ENCODE measurements around the gene DPP7. TPM values are rescaled to one million over a fixed set of nuclear protein-coding genes. Genes with fewer than 3 reads are reported as not detected.

DPP7 gene
- total and polyA plus RNA-seq, 2 experiments from 2014 or later = 144 to 204 TPM

DNA sequence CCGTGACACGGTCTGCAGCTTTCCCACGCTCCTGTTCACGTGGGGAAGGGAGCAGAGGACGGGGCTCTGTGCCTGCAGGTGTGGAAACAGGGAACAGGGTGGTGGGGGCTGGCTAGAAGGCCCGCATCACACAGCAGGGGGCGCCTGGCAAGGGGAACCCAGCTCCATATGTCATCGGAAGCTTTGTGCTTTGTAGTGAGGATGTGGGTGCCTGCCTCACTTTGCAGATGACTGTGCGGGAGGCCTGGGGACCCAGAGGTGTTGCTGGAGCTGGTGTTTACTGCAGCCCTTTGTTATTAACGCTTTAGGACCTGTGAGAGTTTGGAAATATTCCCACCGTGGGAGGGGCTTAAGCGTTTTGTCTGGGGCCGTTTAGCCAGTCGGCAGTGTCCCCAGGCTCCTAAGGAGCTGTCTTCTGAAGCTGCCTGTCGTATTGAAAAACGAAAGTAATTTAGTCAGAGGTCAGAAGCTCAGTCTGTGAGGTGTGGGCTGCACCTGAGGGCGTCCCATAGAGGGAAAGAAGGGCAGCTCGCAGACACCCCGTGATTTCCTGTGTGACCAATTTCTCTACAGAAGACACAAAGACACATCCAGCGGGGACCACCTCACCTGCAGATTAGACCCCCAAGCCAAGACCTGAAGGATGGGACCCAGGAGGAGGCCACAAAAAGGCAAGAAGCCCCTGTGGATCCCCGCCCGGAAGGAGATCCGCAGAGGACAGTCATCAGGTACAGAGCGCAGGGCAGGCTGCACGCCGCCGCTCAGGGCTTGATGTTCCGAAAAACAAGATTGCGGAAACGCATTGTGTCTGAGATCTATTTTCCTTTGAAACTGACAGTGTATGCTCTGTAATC lies 18.6 kb downstream of the DPP7 start:
- TF ChIP-seq, protein P1, sequence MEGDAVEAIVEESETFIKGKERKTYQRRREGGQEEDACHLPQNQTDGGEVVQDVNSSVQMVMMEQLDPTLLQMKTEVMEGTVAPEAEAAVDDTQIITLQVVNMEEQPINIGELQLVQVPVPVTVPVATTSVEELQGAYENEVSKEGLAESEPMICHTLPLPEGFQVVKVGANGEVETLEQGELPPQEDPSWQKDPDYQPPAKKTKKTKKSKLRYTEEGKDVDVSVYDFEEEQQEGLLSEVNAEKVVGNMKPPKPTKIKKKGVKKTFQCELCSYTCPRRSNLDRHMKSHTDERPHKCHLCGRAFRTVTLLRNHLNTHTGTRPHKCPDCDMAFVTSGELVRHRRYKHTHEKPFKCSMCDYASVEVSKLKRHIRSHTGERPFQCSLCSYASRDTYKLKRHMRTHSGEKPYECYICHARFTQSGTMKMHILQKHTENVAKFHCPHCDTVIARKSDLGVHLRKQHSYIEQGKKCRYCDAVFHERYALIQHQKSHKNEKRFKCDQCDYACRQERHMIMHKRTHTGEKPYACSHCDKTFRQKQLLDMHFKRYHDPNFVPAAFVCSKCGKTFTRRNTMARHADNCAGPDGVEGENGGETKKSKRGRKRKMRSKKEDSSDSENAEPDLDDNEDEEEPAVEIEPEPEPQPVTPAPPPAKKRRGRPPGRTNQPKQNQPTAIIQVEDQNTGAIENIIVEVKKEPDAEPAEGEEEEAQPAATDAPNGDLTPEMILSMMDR (IDR thresholded peaks at IDR 0.05; ENCODE audit: low read depth, low read length) = peak; percentile 11
- DNase-seq (ENCODE audit: low read depth in 1 of 2, low spot score in 1 of 2) = no peak
- H3K9me3 ChIP-seq (ENCODE audit: low read depth) = no peaks in the 10 kb centered on the region
- H3K4me1 ChIP-seq (ENCODE audit: low read depth) = no peaks in the 10 kb centered on the region
- H3K4me3 ChIP-seq = no peak overlapping the region
- H3K36me3 ChIP-seq = peaks cover 12% of the 10 kb centered on the region
- H3K27ac ChIP-seq = no peak overlapping the region
- H3K27me3 ChIP-seq = no peaks in the 10 kb centered on the region

DNA sequence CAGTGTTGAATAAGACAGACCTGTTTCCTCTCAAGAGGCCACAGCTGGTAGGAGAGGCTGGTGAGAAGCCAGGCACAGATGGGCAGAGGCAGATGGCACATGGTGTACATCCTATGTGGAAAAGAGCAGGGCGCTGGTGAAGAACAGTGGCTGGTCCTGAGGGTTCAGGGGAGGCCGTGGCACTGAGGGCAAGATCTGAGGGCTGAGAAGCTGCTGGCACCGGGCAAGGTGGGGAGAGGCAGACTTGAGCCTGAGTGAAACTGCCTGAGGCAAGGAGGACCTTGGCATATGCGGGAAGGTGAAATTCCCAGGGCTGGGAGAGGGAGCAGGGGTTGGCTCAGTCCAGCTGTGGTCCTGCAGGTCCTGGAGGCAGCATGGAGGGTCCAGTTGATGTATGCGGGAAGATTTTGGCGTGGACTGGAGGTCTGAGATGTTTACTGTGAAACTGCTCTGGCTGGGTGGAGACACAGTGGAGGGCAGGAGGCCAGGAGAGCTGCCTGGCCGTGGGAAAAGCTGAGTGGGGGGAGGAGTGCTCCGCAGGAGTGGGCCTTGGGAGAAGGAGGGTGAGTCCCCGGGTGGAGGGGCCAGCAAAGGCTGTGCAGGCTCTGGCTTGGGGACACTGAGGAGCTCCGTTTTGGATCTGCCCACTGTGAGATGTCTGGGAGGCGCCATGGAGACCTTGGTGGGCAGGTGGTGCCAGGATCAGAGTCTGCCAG lies 25.1 kb downstream of the DPP7 start:
- no peak for DNase-seq (ENCODE audit: low read depth in 1 of 2, low spot score in 1 of 2)
- Histone ChIP-seq H3K27me3 (no peaks in the 10 kb centered on the region), H3K36me3 (peaks cover 3% of the 10 kb centered on the region), H3K4me1 (ENCODE audit: low read depth) (peaks cover 4% of the 10 kb centered on the region), H3K27ac (no peak overlapping the region), H3K4me3 (no peak overlapping the region), H3K9me3 (ENCODE audit: low read depth) (no peaks in the 10 kb centered on the region)
- TF ChIP-seq, protein P1 (IDR thresholded peaks at IDR 0.05; ENCODE audit: low read depth, low read length) = no peak

DNA sequence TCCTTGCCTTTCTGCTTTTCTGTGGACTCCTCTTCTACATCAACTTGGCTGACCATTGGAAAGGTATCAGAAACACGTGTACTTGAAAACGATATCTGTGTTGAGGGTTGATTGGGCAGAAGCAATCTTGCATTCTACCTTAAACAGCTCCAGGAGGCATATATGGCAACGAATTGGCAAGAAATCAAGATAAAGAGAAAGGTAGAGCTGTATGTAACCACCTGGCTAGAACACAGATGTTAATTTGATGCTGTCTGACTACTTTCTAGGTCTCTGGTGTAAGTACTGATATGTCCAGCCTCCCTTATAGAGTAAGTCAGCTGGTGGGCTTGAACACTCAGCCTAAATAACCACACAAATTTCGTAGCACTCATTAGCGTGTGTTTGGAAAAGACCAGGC lies 26.4 kb downstream of the DPP7 start:
- no peak overlapping the region for H3K27ac ChIP-seq
- H3K4me1 ChIP-seq (ENCODE audit: low read depth) = peaks cover 4% of the 10 kb centered on the region
- peaks cover 3% of the 10 kb centered on the region for H3K36me3 ChIP-seq
- TF ChIP-seq, protein P1 (IDR thresholded peaks at IDR 0.05; ENCODE audit: low read depth, low read length) = no peak
- no peaks in the 10 kb centered on the region for H3K9me3 ChIP-seq (ENCODE audit: low read depth)
- DNase-seq (ENCODE audit: low read depth in 1 of 2, low spot score in 1 of 2) = no peak
- no peaks in the 10 kb centered on the region for H3K27me3 ChIP-seq
- H3K4me3 ChIP-seq = no peak overlapping the region

DNA sequence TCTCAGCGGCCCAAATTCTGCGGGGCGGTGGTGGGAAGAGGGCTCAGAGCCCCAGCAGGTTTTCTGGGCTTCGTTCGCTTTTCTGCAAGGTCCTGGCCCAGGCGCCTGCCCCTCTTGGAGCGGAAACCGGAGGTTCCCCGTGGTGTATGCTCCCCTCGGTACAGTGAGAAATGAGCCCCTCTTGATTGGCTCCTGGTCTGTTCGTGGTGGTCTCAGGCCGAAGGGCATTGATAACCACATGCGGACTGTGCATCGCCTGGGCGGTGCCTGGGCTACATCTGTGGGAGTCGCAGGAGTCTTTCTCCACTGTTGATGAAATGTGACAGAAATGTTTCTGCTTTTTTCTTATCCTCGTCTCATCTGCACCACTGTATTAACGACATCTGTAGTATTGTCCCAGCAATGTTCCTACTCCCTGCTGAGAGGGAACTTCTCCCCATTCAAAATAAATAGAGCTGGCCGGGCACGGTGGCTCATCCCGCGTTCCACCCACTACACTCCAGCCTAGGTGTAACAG lies 27.1 kb downstream of the DPP7 start:
- peaks cover 4% of the 10 kb centered on the region for H3K4me1 ChIP-seq (ENCODE audit: low read depth)
- H3K4me3 ChIP-seq = peak overlapping the region; percentile 66
- peak overlapping the region; percentile 86 for H3K27ac ChIP-seq
- no peaks in the 10 kb centered on the region for H3K9me3 ChIP-seq (ENCODE audit: low read depth)
- TF ChIP-seq, protein P1 (IDR thresholded peaks at IDR 0.05; ENCODE audit: low read depth, low read length) = no peak
- DNase-seq (ENCODE audit: low read depth in 1 of 2, low spot score in 1 of 2) = no peak
- H3K36me3 ChIP-seq = peaks cover 3% of the 10 kb centered on the region
- H3K27me3 ChIP-seq = no peaks in the 10 kb centered on the region

DNA sequence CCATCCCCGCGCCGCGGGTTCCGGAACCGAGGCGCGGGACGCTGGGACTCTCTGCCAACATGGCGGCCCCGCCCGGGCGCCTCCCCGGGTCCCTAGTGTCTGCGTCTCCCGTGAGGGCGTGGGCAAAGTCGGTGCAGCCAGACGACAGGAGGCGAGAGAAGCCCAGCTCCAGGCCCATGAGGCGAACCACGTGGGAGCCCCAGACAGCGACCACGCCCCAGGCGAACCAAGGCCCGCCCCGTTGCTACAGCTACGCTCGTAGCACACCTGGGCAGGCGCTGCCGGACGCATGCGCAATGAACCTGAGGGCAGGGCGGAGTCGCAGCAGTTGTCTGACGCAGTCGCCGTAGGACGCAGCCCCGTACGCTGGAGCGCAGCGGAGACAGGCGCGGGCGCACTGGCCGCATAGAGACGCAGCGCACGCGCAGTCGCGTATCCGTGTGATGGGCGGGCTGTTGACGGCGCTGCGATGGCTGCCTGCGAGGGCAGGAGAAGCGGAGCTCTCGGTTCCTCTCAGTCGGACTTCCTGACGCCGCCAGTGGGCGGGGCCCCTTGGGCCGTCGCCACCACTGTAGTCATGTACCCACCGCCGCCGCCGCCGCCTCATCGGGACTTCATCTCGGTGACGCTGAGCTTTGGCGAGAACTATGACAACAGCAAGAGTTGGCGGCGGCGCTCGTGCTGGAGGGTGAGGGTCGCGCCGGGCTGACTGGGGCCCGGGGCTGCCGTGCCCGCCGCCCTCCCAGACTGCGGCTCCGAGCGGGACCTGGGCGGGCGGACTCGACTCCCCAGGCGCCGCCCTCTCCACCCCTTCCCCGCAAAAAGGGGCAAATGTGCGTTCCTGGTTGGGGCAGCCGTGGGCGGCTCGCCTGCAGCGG lies 27.8 kb downstream of the DPP7 start, which contains the start of gene MAN1B1:
Gene MAN1B1, plus strand, starts transcription at position 455 of the 878 bp plus-strand sequence. Its CDS starts 15 bp downstream, at position 470.
- peak within 1 kb of the TSS; percentile 86 for H3K27ac ChIP-seq
- no peaks in the 10 kb centered on the region for H3K9me3 ChIP-seq (ENCODE audit: low read depth)
- DNase-seq (ENCODE audit: low read depth in 1 of 2, low spot score in 1 of 2) = peak; percentile 99
- peaks cover 3% of the 10 kb centered on the region for H3K36me3 ChIP-seq
- H3K4me1 ChIP-seq (ENCODE audit: low read depth) = peaks cover 4% of the 10 kb centered on the region
- H3K4me3 ChIP-seq = peak within 1 kb of the TSS; percentile 66
- TF ChIP-seq, protein P1 (IDR thresholded peaks at IDR 0.05; ENCODE audit: low read depth, low read length) = no peak
- no peaks in the 10 kb centered on the region for H3K27me3 ChIP-seq

Measured in cardiac muscle cell (in vitro differentiated cells and primary cell).